Vagina (tissue), 2 donors: Measurements from ENCODE around the gene GNRH2.

Experiments used
- CTCF ChIP-seq, 3 experiments: fragments of 450-650 bp in 2 of 3; fragments of 200-600 bp in 1 of 3; sonication (generic) in 1 of 3; IDR thresholded peaks; one replicate each; pipeline ENCODE4 v1.5.1; 2017 to 2019; ENCODE audit warnings: antibody characterized with exemption in 3 of 3, mild to moderate bottlenecking in 2 of 3, moderate library complexity in 2 of 3
- POLR2A ChIP-seq, 2 donors: fragments of 450-650 bp; IDR thresholded peaks; one replicate each; pipeline ENCODE4 v1.6.1; 2017; ENCODE audit warnings: antibody characterized with exemption in 2 of 2, mild to moderate bottlenecking in 2 of 2, moderate library complexity in 2 of 2

GRCh38 chr20:3037654-3038053 is 5.8 kb upstream of the GNRH2 start:
- TF ChIP-seq CTCF (IDR thresholded peaks at IDR 0.05) (no peak), POLR2A (IDR thresholded peaks at IDR 0.05) (no peak)
